ENCODE measurements around the gene GPATCH4.
A peak's percentile ranks its signal among the peaks of the same experiment; 100 is the strongest.

Gene GPATCH4

GRCh38 chr1:156571261-156571852 lies 29.9 kb downstream of the GPATCH4 start:
- H3K4me3 ChIP-seq (ENCODE audit: low read depth, low read length) = peak overlapping the region; percentile 73
- TF ChIP-seq CTCF (IDR thresholded peaks at IDR 0.05; ENCODE audit: low read depth, low read length) = no peak
- DNase-seq (ENCODE audit: low read depth, low spot score) = peak; percentile 87
- in situ Hi-C loops (cut with HindIII; ENCODE audit: low sequenced_read_pairs) = no loop called here

- TF ChIP-seq CTCF (IDR thresholded peaks at IDR 0.05; ENCODE audit: low read depth, low read length) = no peak
- in situ Hi-C loops (cut with HindIII; ENCODE audit: low sequenced_read_pairs) = no loop called here
- DNase-seq (ENCODE audit: low read depth, low spot score) = no peak
- no peak overlapping the region for H3K4me3 ChIP-seq (ENCODE audit: low read depth, low read length)
Observed at GRCh38 chr1:156566436-156566835, 34.8 kb downstream of the GPATCH4 start.

GRCh38 chr1:156565519-156565918 lies 35.8 kb downstream of the GPATCH4 start:
- in situ Hi-C loops (cut with HindIII; ENCODE audit: low sequenced_read_pairs) = no loop called here
- no peak for TF ChIP-seq CTCF (IDR thresholded peaks at IDR 0.05; ENCODE audit: low read depth, low read length)
- H3K4me3 ChIP-seq (ENCODE audit: low read depth, low read length) = no peak overlapping the region
- DNase-seq (ENCODE audit: low read depth, low spot score) = no peak

- in situ Hi-C loops (cut with HindIII; ENCODE audit: low sequenced_read_pairs) = no loop called here
- H3K4me3 ChIP-seq (ENCODE audit: low read depth, low read length) = no peak overlapping the region
- DNase-seq (ENCODE audit: low read depth, low spot score) = no peak
- no peak for TF ChIP-seq CTCF (IDR thresholded peaks at IDR 0.05; ENCODE audit: low read depth, low read length)
Observed at GRCh38 chr1:156560585-156561163, 40.6 kb downstream of the GPATCH4 start.

GRCh38 chr1:156559797-156560385 lies 41.4 kb downstream of the GPATCH4 start:
- H3K4me3 ChIP-seq (ENCODE audit: low read depth, low read length) = no peak overlapping the region
- in situ Hi-C loops (cut with HindIII; ENCODE audit: low sequenced_read_pairs) = no loop called here
- TF ChIP-seq CTCF (IDR thresholded peaks at IDR 0.05; ENCODE audit: low read depth, low read length) = no peak
- no peak for DNase-seq (ENCODE audit: low read depth, low spot score)

GRCh38 chr1:156559086-156559796 lies 42.0 kb downstream of the GPATCH4 start:
- no peak overlapping the region for H3K4me3 ChIP-seq (ENCODE audit: low read depth, low read length)
- no peak for DNase-seq (ENCODE audit: low read depth, low spot score)
- in situ Hi-C loops (cut with HindIII; ENCODE audit: low sequenced_read_pairs) = no loop called here
- TF ChIP-seq CTCF (IDR thresholded peaks at IDR 0.05; ENCODE audit: low read depth, low read length) = no peak

All from astrocyte of the spinal cord (primary cell).